T-helper 17 cell (primary cell): ENCODE results near the gene DDX51. TPM values are rescaled to one million over a fixed set of nuclear protein-coding genes. Genes with fewer than 3 reads are reported as not detected.

Source experiments
- ATAC-seq: fragments of 150-1000 bp; cut with Tn5 transposase; 2 replicates; pipeline ENCODE4 v1.10.0; 2021; ENCODE audit warnings: mild to moderate bottlenecking, moderate library complexity
- DNase-seq, 3 donors: peaks; one replicate each; pipeline versions ENCODE4 v3.0.0 to v3.0.0-alpha.2; 2020 to 2021
- H3K9me3 ChIP-seq: one replicate; pipeline ENCODE4 v1.7.0; 2013; ENCODE audit warnings: low read length, mild to moderate bottlenecking; ENCODE audit not compliant: control insufficient read depth, poor library complexity, severe bottlenecking
- H3K27ac Mint-ChIP-seq: one replicate; pipeline ENCODE4 v1.8.0; 2022; ENCODE audit warnings: mild to moderate bottlenecking, moderate library complexity, mixed read lengths
- H3K27me3 Mint-ChIP-seq: one replicate; pipeline ENCODE4 v1.8.0; 2022; ENCODE audit warnings: mixed read lengths
- H3K36me3 Mint-ChIP-seq: one replicate; pipeline ENCODE4 v1.8.0; 2022; ENCODE audit warnings: low read depth, mixed read lengths
- H3K4me1 Mint-ChIP-seq: one replicate; pipeline ENCODE4 v1.8.0; 2022; ENCODE audit warnings: mild to moderate bottlenecking, mixed read lengths
- H3K4me3 Mint-ChIP-seq: one replicate; pipeline ENCODE4 v1.8.0; 2022; ENCODE audit warnings: mild to moderate bottlenecking, moderate library complexity, mixed read lengths
- total RNA-seq, 4 donors: library from RNA in 2 of 4; stranded (reverse) in 2 of 4; gene quantifications; one replicate each; pipeline ENCODE4 v1.2.3 and lab custom pipeline; 2022 to 2026

Gene DDX51
- total RNA-seq, 2 donors from 2014 or later: 38.2 to 40.9 TPM

GRCh38 chr12:132166801-132167591, 22.9 kb upstream of the DDX51 start:
- Mint-ChIP-seq H3K4me1 (peaks cover 18% of the 10 kb centered on the region), H3K27me3 (no peaks in the 10 kb centered on the region), H3K36me3 (no peaks in the 10 kb centered on the region), H3K4me3 (no peak overlapping the region), H3K27ac (peak overlapping the region; percentile 67)
- DNase-seq: no peak
- no peak for ATAC-seq
- H3K9me3 ChIP-seq: no peaks in the 10 kb centered on the region

DNA sequence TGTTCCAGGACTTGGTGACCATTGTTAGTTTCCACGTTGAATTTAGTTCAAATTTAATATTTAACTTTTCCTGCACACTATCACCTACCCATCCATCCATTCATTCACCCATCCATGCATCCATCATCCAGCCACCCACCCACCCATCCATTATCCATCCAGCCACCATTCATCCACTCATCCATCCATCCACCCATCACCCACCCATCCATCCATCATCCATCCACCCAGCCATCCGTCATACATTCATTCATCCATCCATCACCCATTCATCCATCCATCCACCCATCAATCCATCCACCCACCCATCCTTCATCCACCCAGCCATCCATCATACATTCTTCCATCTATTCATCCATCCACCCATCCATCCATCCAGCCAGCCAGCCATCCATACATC, 22.0 kb upstream of the DDX51 start:
- DNase-seq (no peak), ATAC-seq (no peak)
- no peaks in the 10 kb centered on the region for H3K27me3 Mint-ChIP-seq
- H3K27ac Mint-ChIP-seq: no peak overlapping the region
- H3K4me1 Mint-ChIP-seq: peaks cover 18% of the 10 kb centered on the region
- H3K36me3 Mint-ChIP-seq: no peaks in the 10 kb centered on the region
- H3K4me3 Mint-ChIP-seq: no peak overlapping the region
- no peaks in the 10 kb centered on the region for H3K9me3 ChIP-seq

DNA sequence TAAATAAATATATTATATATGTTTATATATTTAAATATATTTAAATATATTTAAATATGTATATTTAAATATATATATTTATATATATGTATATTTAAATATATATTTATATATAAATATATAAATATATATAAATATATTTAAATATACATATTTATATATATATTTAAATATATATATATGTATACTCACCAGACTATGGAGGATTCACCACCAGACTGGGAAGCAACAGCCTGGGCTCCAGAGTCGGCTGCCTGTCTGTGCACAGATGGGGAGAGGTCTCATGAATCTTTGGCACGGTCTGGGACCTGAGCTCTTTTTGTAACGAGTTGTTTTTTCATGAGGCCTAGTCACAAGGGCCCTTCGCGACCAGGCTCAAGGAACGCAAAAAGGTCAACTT, 21.5 kb upstream of the DDX51 start:
- H3K27ac Mint-ChIP-seq: no peak overlapping the region
- H3K9me3 ChIP-seq: no peaks in the 10 kb centered on the region
- ATAC-seq (no peak), DNase-seq (peak in 1 of 3 donors; percentile 5)
- H3K36me3 Mint-ChIP-seq: no peaks in the 10 kb centered on the region
- H3K4me1 Mint-ChIP-seq: peaks cover 18% of the 10 kb centered on the region
- no peak overlapping the region for H3K4me3 Mint-ChIP-seq
- no peaks in the 10 kb centered on the region for H3K27me3 Mint-ChIP-seq

- Mint-ChIP-seq H3K27ac (peak overlapping the region; percentile 37), H3K4me1 (peaks cover 21% of the 10 kb centered on the region), H3K36me3 (no peaks in the 10 kb centered on the region), H3K4me3 (peak overlapping the region; percentile 49), H3K27me3 (no peaks in the 10 kb centered on the region)
- ATAC-seq: no peak
- no peak for DNase-seq
- H3K9me3 ChIP-seq: no peaks in the 10 kb centered on the region
Observed at GRCh38 chr12:132164426-132164825, 20.3 kb upstream of the DDX51 start.

- DNase-seq (no peak), ATAC-seq (no peak)
- Mint-ChIP-seq H3K36me3 (no peaks in the 10 kb centered on the region), H3K27me3 (no peaks in the 10 kb centered on the region), H3K4me3 (peak overlapping the region; percentile 49), H3K4me1 (peaks cover 21% of the 10 kb centered on the region), H3K27ac (peak overlapping the region; percentile 37)
- no peaks in the 10 kb centered on the region for H3K9me3 ChIP-seq
Observed at GRCh38 chr12:132163911-132164288, 19.8 kb upstream of the DDX51 start.

GRCh38 chr12:132163041-132163910, 19.2 kb upstream of the DDX51 start:
- ATAC-seq: peak; percentile 8
- DNase-seq: peak in 1 of 3 donors; percentile 11
- Mint-ChIP-seq H3K4me1 (peaks cover 21% of the 10 kb centered on the region), H3K27ac (peak overlapping the region; percentile 67), H3K36me3 (no peaks in the 10 kb centered on the region), H3K27me3 (no peaks in the 10 kb centered on the region), H3K4me3 (peak overlapping the region; percentile 67)
- no peaks in the 10 kb centered on the region for H3K9me3 ChIP-seq

- DNase-seq: peak in 2 of 3 donors; percentile 7 to 26
- peak; percentile 94 for ATAC-seq
- Mint-ChIP-seq H3K27ac (peak overlapping the region; percentile 67), H3K4me3 (peak overlapping the region; percentile 67), H3K27me3 (no peaks in the 10 kb centered on the region), H3K4me1 (peaks cover 18% of the 10 kb centered on the region), H3K36me3 (no peaks in the 10 kb centered on the region)
- no peaks in the 10 kb centered on the region for H3K9me3 ChIP-seq
Observed at GRCh38 chr12:132162508-132163031, 18.5 kb upstream of the DDX51 start.

DNA sequence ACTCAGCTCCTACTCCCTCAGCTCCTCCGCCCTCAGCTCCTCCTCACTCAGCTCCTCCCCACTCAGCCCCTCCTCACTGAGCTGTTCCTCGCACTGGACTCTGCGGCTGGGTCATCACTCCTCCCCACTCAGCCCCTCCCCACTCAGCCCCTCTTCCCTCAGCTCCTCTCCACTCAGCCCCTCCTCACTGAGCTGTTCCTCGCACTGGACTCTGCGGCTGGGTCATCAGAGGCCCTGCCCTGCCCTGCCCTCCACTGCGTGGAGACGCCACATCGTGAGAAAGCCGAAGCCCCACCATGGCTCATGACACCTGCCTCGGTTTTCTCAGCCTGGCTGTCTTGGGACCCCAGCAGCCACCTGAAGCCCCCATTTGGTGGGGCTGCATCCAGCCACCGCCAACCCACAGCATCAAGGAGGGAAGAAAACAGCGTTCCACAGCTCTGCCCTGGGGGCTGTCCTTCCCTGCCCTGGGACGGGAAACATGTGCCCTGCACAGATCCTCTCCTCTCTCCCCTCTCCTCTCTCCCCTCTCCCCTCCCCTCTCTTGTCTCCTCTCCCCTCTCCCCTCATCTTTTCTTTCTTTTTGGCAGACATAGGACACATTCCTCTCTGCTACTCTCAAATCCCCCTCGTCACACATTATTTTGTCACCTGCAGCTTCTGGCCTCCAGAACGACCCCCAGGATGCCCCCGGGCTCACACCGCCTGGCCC, 17.8 kb upstream of the DDX51 start:
- Mint-ChIP-seq H3K4me3 (peak overlapping the region; percentile 67), H3K36me3 (no peaks in the 10 kb centered on the region), H3K27ac (peak overlapping the region; percentile 67), H3K27me3 (no peaks in the 10 kb centered on the region), H3K4me1 (peaks cover 17% of the 10 kb centered on the region)
- ATAC-seq: no peak
- DNase-seq: no peak
- H3K9me3 ChIP-seq: no peaks in the 10 kb centered on the region

DNA sequence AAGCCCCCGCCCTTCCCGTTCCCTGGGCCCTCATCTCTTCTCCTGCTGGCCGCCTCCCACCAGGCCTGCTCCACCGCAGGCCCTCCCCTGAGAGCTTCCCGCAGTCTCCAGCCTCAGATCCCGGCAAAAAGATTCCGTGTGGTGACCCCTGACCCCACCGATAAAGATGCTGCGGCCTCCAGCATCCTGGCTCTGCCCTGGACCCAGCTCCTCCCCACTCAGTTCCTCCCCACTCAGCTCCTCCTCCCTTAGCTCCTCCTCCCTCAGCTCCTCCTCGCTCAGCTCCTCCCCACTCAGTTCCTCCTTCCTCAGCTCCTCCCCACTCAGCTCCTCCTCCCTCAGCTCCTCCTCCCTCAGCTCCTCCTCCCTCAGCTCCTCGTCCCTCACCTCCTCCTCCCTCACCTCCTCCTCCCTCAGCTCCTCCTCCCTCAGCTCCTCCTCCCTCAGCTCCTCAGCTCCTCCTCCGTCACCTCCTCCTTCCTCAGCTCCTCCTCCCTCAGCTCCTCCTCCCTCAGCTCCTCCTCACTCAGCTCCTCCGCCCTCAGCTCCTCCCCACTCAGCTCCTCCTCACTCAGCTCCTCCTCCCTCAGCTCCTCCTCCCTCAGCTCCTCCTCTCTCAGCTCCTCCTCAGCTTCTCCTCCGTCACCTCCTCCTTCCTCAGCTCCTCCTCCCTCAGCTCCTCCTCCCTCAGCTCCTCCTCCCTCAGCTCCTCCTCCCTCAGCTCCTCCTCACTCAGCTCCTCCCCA, 17.1 kb upstream of the DDX51 start:
- no peak overlapping the region for H3K27ac Mint-ChIP-seq

GRCh38 chr12:132160601-132161035, 16.5 kb upstream of the DDX51 start:
- no peak overlapping the region for H3K27ac Mint-ChIP-seq
- no peak for ATAC-seq

More for the DNA sequence above, 17.1 kb upstream of the DDX51 start:
- Mint-ChIP-seq H3K4me3 (no peak overlapping the region), H3K36me3 (no peaks in the 10 kb centered on the region), H3K27me3 (no peaks in the 10 kb centered on the region), H3K4me1 (peaks cover 17% of the 10 kb centered on the region)
- DNase-seq (no peak), ATAC-seq (no peak)
- no peaks in the 10 kb centered on the region for H3K9me3 ChIP-seq

DNA sequence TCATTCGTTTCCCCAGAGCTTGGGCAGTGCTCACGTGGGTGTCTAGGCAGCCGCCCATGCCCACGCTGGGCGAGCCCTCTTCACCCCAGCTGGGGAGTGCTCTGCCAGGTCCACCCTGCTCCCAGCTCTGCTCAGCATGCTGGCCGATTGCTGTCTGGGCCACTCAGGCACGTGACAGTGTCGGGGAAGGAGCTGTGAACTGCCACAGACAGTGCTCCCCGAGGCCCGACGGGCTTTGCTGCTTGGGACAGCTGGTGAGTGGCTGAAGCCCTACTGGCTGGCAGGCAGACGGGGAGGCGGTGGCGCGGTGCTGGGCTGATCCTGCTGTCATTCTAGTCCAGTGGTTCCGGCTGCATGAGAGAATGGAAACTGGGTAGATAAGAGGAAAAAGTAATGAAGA, 15.9 kb upstream of the DDX51 start:
- no peak overlapping the region for H3K27ac Mint-ChIP-seq

More at GRCh38 chr12:132160601-132161035, 16.5 kb upstream of the DDX51 start:
- Mint-ChIP-seq H3K4me1 (peaks cover 17% of the 10 kb centered on the region), H3K4me3 (no peak overlapping the region), H3K27me3 (no peaks in the 10 kb centered on the region), H3K36me3 (no peaks in the 10 kb centered on the region)
- no peaks in the 10 kb centered on the region for H3K9me3 ChIP-seq
- DNase-seq: no peak

GRCh38 chr12:132159555-132160003, 15.5 kb upstream of the DDX51 start:
- H3K4me3 Mint-ChIP-seq: no peak overlapping the region
- H3K9me3 ChIP-seq: no peaks in the 10 kb centered on the region
- DNase-seq (peak in 1 of 3 donors; percentile 1), ATAC-seq (no peak)
- no peaks in the 10 kb centered on the region for H3K27me3 Mint-ChIP-seq
- H3K4me1 Mint-ChIP-seq: peaks cover 17% of the 10 kb centered on the region
- no peaks in the 10 kb centered on the region for H3K36me3 Mint-ChIP-seq
- H3K27ac Mint-ChIP-seq: no peak overlapping the region

More for the DNA sequence above, 15.9 kb upstream of the DDX51 start:
- Mint-ChIP-seq H3K4me3 (peak overlapping the region; percentile 65), H3K36me3 (no peaks in the 10 kb centered on the region), H3K27me3 (no peaks in the 10 kb centered on the region), H3K4me1 (peaks cover 17% of the 10 kb centered on the region)
- H3K9me3 ChIP-seq: no peaks in the 10 kb centered on the region
- ATAC-seq: no peak
- no peak for DNase-seq
